ENCODE data around the gene SEMA7A.
"Not testable (repeated sequence)": the region's sequence is repeated elsewhere in the genome, so short reads cannot be mapped to it uniquely, and the experiment has no call there.

SEMA7A gene

GRCh38 chr15:74364936-74365597, 68.7 kb downstream of the SEMA7A start:
- peak in 1 of 10 donors; percentile 39 for DNase-seq
- intact Hi-C loops (cut with DNase I) = no loop called here

GRCh38 chr15:74362482-74362881, 71.3 kb downstream of the SEMA7A start:
- intact Hi-C loops (cut with DNase I) = no loop called here
- no peak for DNase-seq

GRCh38 chr15:74360855-74361254, 72.9 kb downstream of the SEMA7A start:
- intact Hi-C loops (cut with DNase I); DNase-seq: not testable (repeated sequence)

GRCh38 chr15:74359376-74359775, 74.4 kb downstream of the SEMA7A start:
- intact Hi-C loops (cut with DNase I) = not testable (repeated sequence)
- peak in 1 of 10 donors; percentile 5 for DNase-seq

Measured in posterior cingulate gyrus (tissue), 11 donors.